GM10266 (cell line): ENCODE data around the gene SRPK3.
A peak's percentile ranks its signal among the peaks of the same experiment; 100 is the strongest.

Experiments used
- DNase-seq: peaks from one replicate; pipeline ENCODE4 v3.0.0; 2012; ENCODE audit errors: extremely low spot score
- TF ChIP-seq, protein P1 (sequence below): IDR thresholded peaks from 2 replicates; pipeline ENCODE4 v1.5.1; 2012; ENCODE audit warnings: mild to moderate bottlenecking, low read depth; ENCODE audit not compliant: control insufficient read depth, insufficient read depth; ENCODE audit errors: missing control alignments

SRPK3 gene

DNA sequence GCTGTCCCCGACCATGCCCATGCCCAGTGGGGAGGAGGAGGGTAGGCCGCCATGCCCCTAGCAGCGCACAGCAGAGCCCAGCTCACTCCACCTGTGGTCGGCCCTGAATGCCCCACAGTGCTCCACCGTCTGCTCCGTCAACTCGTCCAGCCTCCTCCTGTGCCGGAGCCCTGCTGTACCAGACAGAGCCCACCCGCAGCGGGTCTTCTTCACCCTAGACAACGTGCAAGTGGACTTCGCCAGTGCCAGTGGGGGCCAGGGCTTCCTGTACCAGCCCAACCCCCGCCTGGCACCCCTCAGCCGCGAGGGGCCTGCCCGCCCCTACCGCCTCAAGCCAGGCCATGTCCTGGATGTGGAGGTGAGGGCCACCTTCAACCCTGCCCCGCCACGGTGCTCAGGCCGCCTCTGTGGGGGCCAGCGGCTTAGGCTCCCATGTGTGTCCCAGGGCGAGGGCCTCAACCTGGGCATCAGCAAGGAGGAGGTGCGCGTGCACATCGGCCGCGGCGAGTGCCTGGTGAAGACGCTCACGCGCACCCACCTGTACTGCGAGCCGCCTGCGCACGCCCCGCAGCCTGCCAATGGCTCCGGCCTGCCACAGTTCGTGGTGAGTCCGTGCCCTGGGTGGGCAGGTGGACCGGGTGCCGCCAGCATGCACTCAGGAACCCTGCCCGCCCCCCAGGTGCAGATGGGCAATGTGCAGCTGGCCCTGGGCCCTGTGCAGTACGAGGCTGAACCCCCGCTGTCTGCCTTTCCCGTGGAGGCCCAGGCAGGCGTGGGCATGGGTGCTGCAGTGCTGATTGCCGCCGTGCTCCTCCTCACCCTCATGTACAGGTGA is 6.9 kb upstream of the SRPK3 start:
- DNase-seq: no peak
- TF ChIP-seq, protein P1, sequence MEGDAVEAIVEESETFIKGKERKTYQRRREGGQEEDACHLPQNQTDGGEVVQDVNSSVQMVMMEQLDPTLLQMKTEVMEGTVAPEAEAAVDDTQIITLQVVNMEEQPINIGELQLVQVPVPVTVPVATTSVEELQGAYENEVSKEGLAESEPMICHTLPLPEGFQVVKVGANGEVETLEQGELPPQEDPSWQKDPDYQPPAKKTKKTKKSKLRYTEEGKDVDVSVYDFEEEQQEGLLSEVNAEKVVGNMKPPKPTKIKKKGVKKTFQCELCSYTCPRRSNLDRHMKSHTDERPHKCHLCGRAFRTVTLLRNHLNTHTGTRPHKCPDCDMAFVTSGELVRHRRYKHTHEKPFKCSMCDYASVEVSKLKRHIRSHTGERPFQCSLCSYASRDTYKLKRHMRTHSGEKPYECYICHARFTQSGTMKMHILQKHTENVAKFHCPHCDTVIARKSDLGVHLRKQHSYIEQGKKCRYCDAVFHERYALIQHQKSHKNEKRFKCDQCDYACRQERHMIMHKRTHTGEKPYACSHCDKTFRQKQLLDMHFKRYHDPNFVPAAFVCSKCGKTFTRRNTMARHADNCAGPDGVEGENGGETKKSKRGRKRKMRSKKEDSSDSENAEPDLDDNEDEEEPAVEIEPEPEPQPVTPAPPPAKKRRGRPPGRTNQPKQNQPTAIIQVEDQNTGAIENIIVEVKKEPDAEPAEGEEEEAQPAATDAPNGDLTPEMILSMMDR: no peak

DNA sequence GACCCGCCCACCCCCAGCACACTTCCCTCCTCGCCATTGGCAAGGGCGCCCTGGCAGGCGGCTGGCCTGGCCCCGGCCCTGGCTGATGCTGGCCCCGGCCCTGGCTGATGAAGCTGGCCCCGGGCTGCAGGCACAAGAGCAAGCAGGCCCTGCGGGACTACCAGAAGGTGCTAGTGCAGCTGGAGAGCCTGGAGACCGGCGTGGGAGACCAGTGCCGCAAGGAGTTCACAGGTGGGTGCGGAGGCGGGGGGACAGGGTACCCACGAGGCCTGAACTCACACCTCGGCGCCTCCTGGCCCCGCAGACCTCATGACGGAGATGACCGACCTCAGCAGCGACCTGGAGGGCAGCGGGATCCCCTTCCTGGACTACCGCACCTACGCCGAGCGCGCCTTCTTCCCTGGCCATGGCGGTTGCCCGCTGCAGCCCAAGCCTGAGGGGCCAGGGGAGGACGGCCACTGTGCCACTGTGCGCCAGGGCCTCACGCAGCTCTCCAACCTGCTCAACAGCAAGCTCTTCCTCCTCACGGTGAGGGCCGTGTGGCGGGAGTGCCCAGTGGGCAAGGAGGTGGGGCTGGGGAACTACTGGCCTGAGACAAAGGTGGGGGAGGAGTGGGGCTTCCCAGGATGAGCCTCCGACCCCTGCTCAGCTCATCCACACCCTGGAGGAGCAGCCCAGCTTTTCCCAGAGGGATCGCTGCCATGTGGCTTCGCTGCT is 6.1 kb upstream of the SRPK3 start:
- TF ChIP-seq, protein P1: no peak
- no peak for DNase-seq

DNA sequence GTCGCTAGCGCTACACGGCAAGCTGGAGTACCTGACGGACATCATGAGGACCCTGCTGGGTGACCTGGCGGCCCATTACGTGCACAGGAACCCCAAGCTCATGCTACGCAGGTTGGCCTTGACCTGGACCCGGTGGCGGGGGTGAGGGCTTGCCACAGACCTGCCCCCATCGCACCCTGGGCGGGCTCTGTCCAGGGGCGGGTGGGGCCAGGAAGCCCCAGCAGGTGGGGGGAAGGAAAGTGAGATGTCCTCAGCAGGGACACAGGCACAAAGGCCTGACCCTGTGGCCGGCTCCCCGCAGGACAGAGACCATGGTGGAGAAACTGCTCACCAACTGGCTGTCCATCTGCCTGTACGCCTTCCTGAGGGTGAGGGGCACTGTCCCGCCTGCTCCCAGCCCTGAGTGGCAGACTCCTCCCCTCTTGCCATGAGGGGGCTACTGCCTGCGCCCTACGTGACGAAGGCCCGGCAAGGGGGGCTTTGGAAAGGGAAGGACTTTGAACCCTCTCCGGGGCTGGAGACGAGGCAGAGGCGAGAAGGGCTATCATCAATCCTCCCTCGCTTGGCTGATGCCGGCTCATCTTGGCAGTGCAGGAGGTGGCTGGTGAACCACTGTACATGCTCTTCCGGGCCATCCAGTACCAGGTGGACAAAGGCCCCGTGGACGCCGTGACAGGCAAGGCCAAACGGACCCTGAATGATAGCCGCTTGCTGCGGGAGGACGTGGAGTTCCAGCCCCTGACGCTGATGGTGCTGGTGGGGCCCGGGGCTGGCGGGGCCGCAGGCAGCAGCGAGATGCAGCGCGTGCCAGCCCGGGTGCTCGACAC is 5.3 kb upstream of the SRPK3 start:
- TF ChIP-seq, protein P1: no peak
- DNase-seq: no peak

DNA sequence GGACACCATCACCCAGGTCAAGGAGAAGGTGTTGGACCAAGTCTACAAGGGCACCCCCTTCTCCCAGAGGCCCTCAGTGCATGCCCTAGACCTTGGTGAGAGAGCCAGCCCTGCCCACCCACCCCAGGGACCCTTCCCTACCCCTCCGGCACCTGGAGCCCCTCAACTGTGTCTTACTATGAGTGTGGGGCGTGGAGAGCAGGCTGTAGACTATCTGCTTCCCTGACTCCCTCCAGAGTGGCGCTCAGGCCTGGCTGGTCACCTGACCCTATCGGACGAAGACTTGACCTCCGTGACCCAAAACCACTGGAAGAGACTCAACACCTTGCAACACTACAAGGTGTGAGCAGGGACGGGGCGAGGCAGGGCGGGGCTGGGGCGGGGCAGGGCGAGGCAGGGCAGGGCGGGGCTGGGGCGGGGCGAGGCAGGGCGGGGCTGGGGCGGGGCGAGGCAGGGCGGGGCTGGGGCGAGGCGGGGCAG is 4.7 kb upstream of the SRPK3 start:
- TF ChIP-seq, protein P1: no peak
- peak; percentile 16 for DNase-seq

DNA sequence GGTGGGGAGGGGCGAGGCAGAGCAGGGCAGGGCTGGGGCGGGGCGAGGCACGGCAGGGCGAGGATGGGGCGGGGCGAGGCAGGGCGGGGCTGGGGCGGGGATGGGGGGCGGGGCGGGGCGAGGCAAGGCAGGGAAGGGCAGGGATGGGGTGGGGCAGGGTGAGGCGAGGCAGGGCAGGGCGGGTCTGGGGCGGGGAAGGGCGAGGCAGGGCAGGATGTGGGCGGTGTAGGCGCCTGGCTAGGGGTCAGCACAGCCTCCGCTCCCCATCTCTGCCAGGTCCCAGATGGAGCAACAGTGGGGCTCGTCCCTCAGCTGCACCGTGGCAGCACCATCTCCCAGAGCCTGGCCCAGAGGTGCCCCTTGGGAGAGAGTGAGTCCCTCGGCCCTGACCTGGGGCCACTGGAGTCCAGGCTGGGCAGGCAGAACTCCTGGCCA is 4.2 kb upstream of the SRPK3 start:
- DNase-seq: peak; percentile 50
- TF ChIP-seq, protein P1: no peak

DNA sequence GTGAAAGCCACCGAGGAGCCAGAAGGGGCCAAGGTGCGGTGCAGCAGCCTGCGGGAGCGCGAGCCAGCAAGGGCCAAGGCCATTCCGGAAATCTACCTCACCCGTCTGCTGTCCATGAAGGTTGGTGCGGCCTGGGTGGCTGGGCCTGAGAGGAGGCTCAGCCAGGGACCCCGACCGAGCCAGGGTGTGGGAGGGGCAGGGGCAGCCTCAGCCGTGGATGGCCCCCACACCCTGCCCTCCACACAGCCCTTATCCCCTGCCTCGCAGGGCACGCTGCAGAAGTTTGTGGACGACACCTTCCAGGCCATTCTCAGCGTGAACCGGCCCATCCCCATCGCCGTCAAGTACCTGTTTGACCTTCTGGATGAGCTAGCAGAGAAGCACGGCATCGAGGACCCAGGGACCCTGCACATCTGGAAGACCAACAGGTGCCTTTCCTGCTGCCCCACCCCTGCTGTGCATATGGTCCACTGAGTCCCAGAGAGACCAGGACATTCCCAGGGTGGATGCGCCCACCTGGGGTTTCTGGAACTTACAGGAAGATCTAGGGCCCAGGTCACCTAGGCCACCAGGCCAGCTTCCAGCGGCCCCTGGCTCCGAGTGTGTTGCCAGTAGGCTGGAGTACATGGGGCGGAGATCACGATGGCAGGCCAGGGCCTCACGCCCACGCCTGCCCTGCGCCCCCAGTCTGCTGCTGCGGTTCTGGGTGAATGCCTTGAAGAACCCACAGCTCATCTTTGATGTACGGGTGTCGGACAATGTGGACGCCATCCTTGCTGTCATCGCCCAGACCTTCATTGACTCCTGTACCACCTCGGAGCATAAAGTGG is 3.4 kb upstream of the SRPK3 start:
- no peak for DNase-seq
- TF ChIP-seq, protein P1: no peak
